Heart right ventricle (tissue), 16 donors: ENCODE results near the gene SASH3. TPM values are rescaled to one million over a fixed set of nuclear protein-coding genes. Genes with fewer than 3 reads are reported as not detected.
A peak's percentile ranks its signal among the peaks of the same experiment; 100 is the strongest.

Experiments
- ATAC-seq, 8 donors: fragments of 200-7000 bp; cut with Tn5 transposase; one replicate each; pipeline ENCODE4 v1.9.1; 2020; ENCODE audit warnings: mild to moderate bottlenecking in 8 of 8, moderate library complexity in 8 of 8, moderate number of reproducible peaks in 1 of 8
- DNase-seq, 2 donors: peaks; one replicate each; pipeline ENCODE4 v3.0.0-alpha.2; 2020
- H3K27ac ChIP-seq, 10 donors: fragments of 200-600 bp; sonication (generic) in 2 of 10; one replicate each; pipeline versions ENCODE4 v1.5.0 to v1.8.0; 2020 to 2022; ENCODE audit warnings: mild to moderate bottlenecking in 3 of 10
- H3K27me3 ChIP-seq, 7 donors: fragments of 200-600 bp; one replicate each; pipeline ENCODE4 v1.8.0; 2021 to 2022; ENCODE audit warnings: mild to moderate bottlenecking in 2 of 7
- H3K36me3 ChIP-seq, 9 donors: fragments of 200-600 bp; sonication (generic) in 1 of 9; one replicate each; pipeline versions ENCODE4 v1.5.0 to v1.8.0; 2020 to 2022; ENCODE audit warnings: mild to moderate bottlenecking in 2 of 9
- H3K4me1 ChIP-seq, 9 donors: fragments of 200-600 bp; sonication (generic) in 1 of 9; one replicate each; pipeline versions ENCODE4 v1.5.0 to v1.8.0; 2020 to 2022; ENCODE audit warnings: mild to moderate bottlenecking in 4 of 9
- H3K4me3 ChIP-seq, 10 donors: fragments of 200-600 bp; sonication (generic) in 2 of 10; one replicate each; pipeline versions ENCODE4 v1.5.0 to v1.8.0; 2020 to 2022; ENCODE audit warnings: mild to moderate bottlenecking in 7 of 10, moderate library complexity in 2 of 10
- H3K9me3 ChIP-seq, 11 donors: fragments of 200-600 bp in 10 of 11; sonication (generic) in 2 of 11; one replicate each; pipeline versions ENCODE4 v1.5.0 to v1.8.0; 2013 to 2022; ENCODE audit warnings: mild to moderate bottlenecking in 2 of 11, control low read depth in 1 of 11, moderate library complexity in 1 of 11
- CTCF ChIP-seq, 9 donors: fragments of 200-600 bp; sonication (generic) in 2 of 9; IDR thresholded peaks; one replicate each; pipeline versions ENCODE4 v1.5.0 to v1.8.0; 2021 to 2022; ENCODE audit warnings: antibody characterized with exemption in 9 of 9, mild to moderate bottlenecking in 5 of 9, moderate library complexity in 1 of 9
- WGBS, 2 donors: extraction: QIAGEN DNeasy Blood & Tissue Kit; methylation state at CpG; one replicate each; pipeline ENCODE4 v1.1.7; 2013; ENCODE audit warnings: inconsistent platforms in 1 of 2; 5-methylcytosine and 5-hydroxymethylcytosine counted together
- intact Hi-C, 10 donors: fragments of 100-400 bp; cut with DNase I; formaldehyde crosslinking; loops; one replicate each; pipeline versions ENCODE4 v1.11.1 to v1.14.2; 2022
- polyA plus RNA-seq, 2 donors: library from polyadenylated mRNA; stranded (reverse); fragments of 200-250 nt; gene quantifications; one replicate each; pipeline ENCODE4 v1.2.3, GENCODE V29; 2013
- total RNA-seq, 10 donors: library from RNA; stranded (reverse); fragmentation: NEBNext Ultra II Directional in 3 of 10; extraction: Animal tissue kit (Norgen Biotek cat#: 25700) in 3 of 10; gene quantifications; one replicate each; pipeline versions ENCODE4 v1.2.1 to v1.2.4, GENCODE V29; 2021 to 2023
- donor health status: Arrhythmogenic right ventricular cardiomyopathy.
- donor health status: ischemic (EF 13 %, LVEDD 7.1; RV severe dilation, severe dysfunction).
- donor health status: healthy with polysubstance abuse.
- donor health status: DM: no; HTN: yes; CAD: no.
- donor health status: DM: no; HTN: no; CAD: no.
- donor health status: ischemic (EF 25% LVEDD 6.9; RV normal size, moderate dysfunction).
- donor health status: ischemic (EF 25% LVEDD 5.7; RV mildly dilated, moderate dysfunction).
- donor health status: healthy.
- donor health status: DM: yes; HTN: yes; CAD: no.
- donor health status: Ischemic cardiomyopathy.
- donor health status: ischemic (EF 35%, LVEDD 5.7; RV mildly dilated, moderate dysfunction).
- donor health status: nonischemic (EF 11% LVEDD 7.7; RV severe dilation, severe dysfunction).
- donor health status: DM: yes; HTN: yes; CAD: no.
- donor health status: PGD.
- donor health status: ischemic (EF 29% LVEDD 5.4; RV normal size, mild dysfunction).
- donor health status: nonischemic (EF 23%, LVEDD 6.1; RV moderate dilation, normal function).

Gene SASH3
- total and polyA plus RNA-seq, 12 donors: 0.57 to 15.3 (median 2.1) TPM

- WGBS, 2 donors: 89 to 95% methylated on average over 5 of the region's 5 CpGs
- DNase-seq (no peak), ATAC-seq (peak in 1 of 8 donors; percentile 65)
- no peak overlapping the region for H3K27ac ChIP-seq
- peaks cover 0 to 10% (median 0%) of the 10 kb centered on the region in 9 donors for H3K36me3 ChIP-seq
- H3K4me1 ChIP-seq: peaks cover 0 to 4% (median 0%) of the 10 kb centered on the region in 9 donors
- no peak overlapping the region for H3K4me3 ChIP-seq
- H3K27me3 ChIP-seq: no peaks in the 10 kb centered on the region
- TF ChIP-seq CTCF (IDR thresholded peaks at IDR 0.05): no peak
- intact Hi-C loops: loop anchor here in 1 of 10 donors (10.0 kb wide), 2 partner anchors 199 to 229 kb away; no protein-coding TSS in a partner anchor
- no peaks in the 10 kb centered on the region for H3K9me3 ChIP-seq
Observed at GRCh38 chrX:129833153-129833990, 53.6 kb downstream of the SASH3 start.

GRCh38 chrX:129836827-129837226 lies 57.1 kb downstream of the SASH3 start:
- no peak for TF ChIP-seq CTCF (IDR thresholded peaks at IDR 0.05)
- H3K9me3 ChIP-seq: no peaks in the 10 kb centered on the region
- H3K27ac ChIP-seq: no peak overlapping the region
- no peak overlapping the region for H3K4me3 ChIP-seq
- peaks cover 0 to 2% (median 0%) of the 10 kb centered on the region in 9 donors for H3K4me1 ChIP-seq
- ATAC-seq: no peak
- 85 to 87% methylated on average over 3 of the region's 3 CpGs for WGBS, 2 donors
- DNase-seq: no peak
- no peaks in the 10 kb centered on the region for H3K27me3 ChIP-seq
- H3K36me3 ChIP-seq: peaks cover 0 to 13% (median 0%) of the 10 kb centered on the region in 9 donors
- intact Hi-C loops: loop anchor here in 1 of 10 donors (10.0 kb wide), 2 partner anchors 202 to 232 kb away; no protein-coding TSS in a partner anchor

- TF ChIP-seq CTCF (IDR thresholded peaks at IDR 0.05): no peak
- intact Hi-C loops: loop anchor here in 2 of 10 donors (10.0 kb wide), 3 partner anchors 64 to 236 kb away; partner anchors contain the start of gene UTP14A (in 1 of the 2)
- ATAC-seq (no peak), DNase-seq (no peak)
- Histone ChIP-seq H3K27ac (no peak overlapping the region), H3K4me1 (peaks cover 0 to 12% (median 0%) of the 10 kb centered on the region in 9 donors), H3K36me3 (peaks cover 0 to 13% (median 0%) of the 10 kb centered on the region in 9 donors), H3K4me3 (no peak overlapping the region), H3K9me3 (no peaks in the 10 kb centered on the region), H3K27me3 (peaks cover 0 to 10% (median 0%) of the 10 kb centered on the region in 7 donors)
- 63 to 65% methylated on average over 5 of the region's 5 CpGs for WGBS, 2 donors
Observed at GRCh38 chrX:129840344-129840743, 60.6 kb downstream of the SASH3 start.

GRCh38 chrX:129842510-129843208 lies 62.9 kb downstream of the SASH3 start:
- DNase-seq (peak; percentile 8 to 18), ATAC-seq (peak in 6 of 8 donors; percentile 6 to 63 (median 32))
- H3K36me3 ChIP-seq: peaks cover 0 to 12% (median 0%) of the 10 kb centered on the region in 9 donors

More at GRCh38 chrX:129842510-129843208, 62.9 kb downstream of the SASH3 start:
- intact Hi-C loops: loop anchor here in 2 of 10 donors (10.0 kb wide), 3 partner anchors 62 to 238 kb away; partner anchors contain the start of gene UTP14A (in 1 of the 2)
- peaks cover 0 to 14% (median 0%) of the 10 kb centered on the region in 7 donors for H3K27me3 ChIP-seq
- H3K9me3 ChIP-seq: no peaks in the 10 kb centered on the region
- peaks cover 0 to 12% (median 0%) of the 10 kb centered on the region in 9 donors for H3K4me1 ChIP-seq
- TF ChIP-seq CTCF (IDR thresholded peaks at IDR 0.05): no peak
- peak overlapping the region; percentile 49 to 84 (median 70) for H3K4me3 ChIP-seq
- WGBS, 2 donors: 9 to 12% methylated on average over 17 of the region's 17 CpGs
- peak overlapping the region; percentile 13 to 83 (median 76) for H3K27ac ChIP-seq
